ENCODE measurements around the gene NMB.

NMB gene

DNA sequence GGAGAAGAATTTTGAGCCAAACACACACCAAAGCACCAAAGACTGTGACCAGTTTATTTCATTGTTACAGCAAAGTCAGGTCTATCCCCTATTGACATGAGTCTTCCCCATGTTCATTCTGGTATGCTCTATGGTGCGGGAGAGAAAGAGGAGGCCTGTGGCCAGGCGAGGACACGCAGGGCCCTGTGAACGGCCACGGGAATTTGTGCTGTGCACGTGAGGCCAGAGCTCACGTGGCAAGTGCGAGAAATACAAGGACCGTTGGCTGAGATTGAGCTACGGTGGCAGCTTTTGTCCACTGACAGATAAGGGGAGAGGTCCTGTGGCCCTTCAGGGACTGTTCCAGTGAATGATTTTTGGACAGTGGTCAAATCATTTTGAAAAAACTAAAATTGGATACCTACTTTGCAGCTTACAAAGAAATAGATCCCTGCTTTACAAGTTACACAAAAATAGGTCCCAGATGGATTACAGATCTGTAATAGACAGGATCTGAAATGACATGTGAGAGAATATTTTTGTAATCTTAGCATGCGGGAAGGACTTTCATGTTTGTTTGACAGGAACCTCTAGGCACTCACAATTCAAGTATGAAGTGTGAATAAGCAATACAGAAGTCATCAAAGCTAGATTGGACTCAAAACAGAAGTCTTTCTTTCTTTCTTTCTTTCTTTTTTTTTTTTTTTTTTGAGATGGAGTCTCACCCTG is 48.0 kb downstream of the NMB start:
- DNase-seq = no peak

- no peak for DNase-seq
Observed at GRCh38 chr15:84608707-84609284, 49.2 kb downstream of the NMB start.

DNA sequence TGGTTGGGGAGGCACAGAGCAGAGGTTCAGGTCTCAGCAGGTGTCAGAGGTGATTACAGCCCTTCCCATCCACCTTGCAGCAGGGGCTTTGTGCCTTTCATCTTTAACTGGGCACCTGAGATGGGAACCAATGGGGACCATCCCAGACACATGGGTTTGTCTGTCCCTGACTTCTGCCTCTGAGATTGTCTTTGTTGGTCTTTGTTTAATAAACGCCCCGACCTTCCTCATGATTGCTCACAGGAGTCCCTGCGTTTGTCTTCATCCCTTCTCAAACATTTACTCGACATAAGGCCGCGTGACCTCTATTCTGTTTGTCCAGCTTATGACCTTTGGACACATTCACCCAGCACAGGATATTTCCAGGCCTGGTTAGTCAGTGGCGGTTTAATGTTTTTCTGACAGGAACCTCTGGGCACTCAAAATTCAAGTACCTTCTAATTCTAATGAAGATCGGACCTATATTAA is 51.3 kb downstream of the NMB start:
- DNase-seq = no peak

DNA sequence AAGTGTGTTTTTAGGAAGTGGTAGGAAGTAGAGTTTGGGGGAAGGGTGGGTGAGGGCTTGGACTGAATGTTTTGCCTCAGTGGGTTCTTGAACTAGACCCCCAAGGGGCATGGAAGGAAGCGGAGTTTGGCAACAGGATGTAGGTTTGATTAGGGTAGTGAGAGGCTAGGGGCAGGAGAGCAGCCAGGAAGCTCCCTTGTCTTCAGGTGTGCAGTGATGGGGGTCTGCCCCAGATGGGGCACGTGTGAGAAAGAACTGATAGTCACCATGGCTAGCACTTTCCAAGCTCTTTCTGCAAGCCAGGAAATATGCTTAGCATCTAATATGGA is 52.5 kb downstream of the NMB start:
- no peak for DNase-seq

Measured in DMS153 (cell line).